Smooth muscle cell of the umbilical artery (primary cell): ENCODE results near the gene NAPEPLD. TPM values are rescaled to one million over a fixed set of nuclear protein-coding genes. Genes with fewer than 3 reads are reported as not detected.

Source experiments
- total RNA-seq: library from RNA; depleted of rRNA; stranded (reverse); fragments of >200 nt; gene quantifications from 2 replicates; pipeline ENCODE4 v1.2.3, GENCODE V29; 2014

Gene NAPEPLD
- 8.9 and 11.0 TPM in 2 replicates for total RNA-seq

DNA sequence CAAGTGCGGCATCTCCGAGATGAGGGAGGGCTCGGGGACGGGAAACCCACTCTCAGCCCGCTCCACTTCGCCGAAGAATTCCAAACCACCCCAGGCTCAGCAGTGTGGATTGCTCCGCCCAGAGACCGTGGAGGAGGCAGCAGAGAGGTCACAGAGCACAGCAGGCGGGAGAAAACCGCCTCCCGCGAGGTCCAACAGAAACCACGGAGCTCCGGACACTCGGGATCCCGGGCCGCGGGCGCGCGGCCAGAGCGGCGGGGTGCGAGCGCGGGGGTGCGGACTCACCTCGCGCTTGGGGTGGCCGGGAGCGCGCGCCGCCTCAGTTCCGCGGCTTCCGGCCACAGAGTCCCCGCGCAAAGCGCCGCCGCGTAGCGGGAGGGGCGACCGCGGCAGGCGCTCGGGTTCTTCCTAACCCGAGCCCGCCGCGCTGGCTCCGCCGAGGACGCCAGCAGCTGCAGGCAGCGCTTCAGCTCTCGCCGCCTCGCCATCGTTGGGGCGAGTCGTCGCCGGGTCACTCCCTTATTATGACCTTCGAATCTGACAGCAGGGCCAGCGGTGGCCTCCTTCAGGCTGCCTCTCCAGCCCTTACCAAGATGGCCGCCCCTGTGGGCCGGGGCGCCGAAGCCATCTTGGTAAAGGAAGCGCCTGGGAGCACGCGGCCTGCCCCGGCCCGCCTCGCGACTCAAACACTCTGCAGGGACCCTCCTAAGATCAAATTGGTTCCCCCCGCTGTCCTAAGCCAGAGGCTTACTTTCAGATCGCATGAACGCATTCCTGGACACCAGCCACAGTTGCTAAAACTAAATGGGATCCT, at the start of gene NAPEPLD:
NAPEPLD (minus strand) TSS at position 106 of the 814 bp plus-strand sequence. CDS start 20,323 bp downstream, outside the sequence.

DNA sequence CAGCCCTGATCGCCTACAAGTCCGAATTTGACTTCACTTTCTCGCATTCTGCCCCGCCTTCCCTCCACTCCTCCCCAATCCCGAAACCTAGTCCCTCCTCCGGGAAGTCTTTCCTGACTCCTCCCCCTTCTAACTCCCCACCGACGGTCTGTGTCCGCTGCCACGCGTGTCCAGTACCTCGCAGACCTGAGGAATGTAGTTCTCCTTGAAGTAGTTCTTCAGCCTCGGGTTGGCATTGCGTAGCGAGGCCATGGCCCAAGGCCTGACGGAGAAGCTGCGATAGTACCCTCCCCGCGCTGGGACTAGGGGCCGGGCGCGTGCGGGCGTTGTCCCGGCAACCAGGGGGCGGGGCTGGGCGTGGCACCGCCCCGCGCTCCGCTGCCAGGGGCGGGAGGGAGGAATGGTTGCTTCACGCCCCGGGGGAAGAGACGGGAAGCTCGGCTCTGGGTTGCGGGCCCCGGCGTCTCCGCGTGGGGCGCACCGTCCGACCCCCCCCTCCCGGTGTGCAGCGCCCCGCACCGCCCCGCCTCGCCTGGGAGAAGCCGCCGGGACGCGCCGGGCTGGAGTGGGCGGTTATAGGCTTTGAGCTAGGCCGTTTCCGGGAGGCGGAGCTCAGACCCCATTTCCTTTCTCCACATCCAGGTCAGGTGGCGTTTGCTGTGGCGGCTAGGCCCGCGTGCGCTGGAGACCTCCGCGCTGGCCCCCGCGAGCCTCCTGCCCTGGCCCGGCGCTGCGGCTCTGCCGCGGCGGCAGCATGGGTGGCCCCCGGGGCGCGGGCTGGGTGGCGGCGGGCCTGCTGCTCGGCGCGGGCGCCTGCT, 74.2 kb downstream of the NAPEPLD start, which contains the start of the genes ARMC10 and FBXL13:
ARMC10 (plus strand) TSS at position 622 of the 818 bp plus-strand sequence; CDS start at position 755, 133 bp downstream.
FBXL13 (minus strand) TSS at position 278 of the 818 bp plus-strand sequence.

Other genes starting within 250 kb of the NAPEPLD start
- 28.2 and 69.2 TPM in 2 replicates for gene LRRC17, start 236.1 kb downstream of the NAPEPLD start, total RNA-seq
- 2.1 and 2.3 TPM in 2 replicates for gene FBXL13, start 74.3 kb downstream of the NAPEPLD start, total RNA-seq
- gene ARMC10, start 74.0 kb downstream of the NAPEPLD start, total RNA-seq: 41.9 and 44.2 TPM in 2 replicates
- gene PMPCB, start 148.3 kb upstream of the NAPEPLD start, total RNA-seq: 54.0 and 68.6 TPM in 2 replicates
- gene DNAJC2, start 195.7 kb upstream of the NAPEPLD start, total RNA-seq: 20.5 and 21.2 TPM in 2 replicates
- 256 and 287 TPM in 2 replicates for gene PSMC2, start 198.5 kb upstream of the NAPEPLD start, total RNA-seq